ENCODE results near the gene DNAL1.

The DNAL1 gene

GRCh38 chr14:73741876-73742519 is 97.2 kb downstream of the DNAL1 start:
- DNase-seq (ENCODE audit: insufficient read length, low spot score): no peak
- peak; percentile 23 for FAIRE-seq

- FAIRE-seq (peak; percentile 42), DNase-seq (ENCODE audit: insufficient read length, low spot score) (no peak)
These were observed 97.9 kb downstream of the DNAL1 start for GRCh38 chr14:73742520-73743238.

GRCh38 chr14:73743431-73743931 is 98.7 kb downstream of the DNAL1 start:
- no peak for DNase-seq (ENCODE audit: insufficient read length, low spot score)
- FAIRE-seq: peak; percentile 96

GRCh38 chr14:73744175-73744867 is 99.5 kb downstream of the DNAL1 start:
- DNase-seq (ENCODE audit: insufficient read length, low spot score): no peak
- no peak for FAIRE-seq

- no peak for FAIRE-seq
These were observed 100.2 kb downstream of the DNAL1 start for GRCh38 chr14:73744874-73745529.

GRCh38 chr14:73745571-73746519 is 101.1 kb downstream of the DNAL1 start:
- no peak for DNase-seq (ENCODE audit: insufficient read length, low spot score)
- no peak for FAIRE-seq

More at GRCh38 chr14:73744874-73745529, 100.2 kb downstream of the DNAL1 start:
- DNase-seq (ENCODE audit: insufficient read length, low spot score): no peak

- no peak for FAIRE-seq
- no peak for DNase-seq (ENCODE audit: insufficient read length, low spot score)
These were observed 102.0 kb downstream of the DNAL1 start for GRCh38 chr14:73746520-73747378.

- DNase-seq (ENCODE audit: insufficient read length, low spot score) (no peak), FAIRE-seq (peak; percentile 79)
These were observed 102.8 kb downstream of the DNAL1 start for GRCh38 chr14:73747379-73748211.

- DNase-seq (ENCODE audit: insufficient read length, low spot score): no peak
- FAIRE-seq: no peak
These were observed 104.1 kb downstream of the DNAL1 start for GRCh38 chr14:73748858-73749357.

- no peak for DNase-seq (ENCODE audit: insufficient read length, low spot score)
- FAIRE-seq: no peak
These were observed 105.1 kb downstream of the DNAL1 start for GRCh38 chr14:73749706-73750530.

- FAIRE-seq (no peak), DNase-seq (ENCODE audit: insufficient read length, low spot score) (no peak)
These were observed 105.7 kb downstream of the DNAL1 start for GRCh38 chr14:73750531-73750901.

- DNase-seq (ENCODE audit: insufficient read length, low spot score): no peak
These were observed 106.4 kb downstream of the DNAL1 start for GRCh38 chr14:73751157-73751691.

GRCh38 chr14:73752297-73752992 is 107.7 kb downstream of the DNAL1 start:
- no peak for DNase-seq (ENCODE audit: insufficient read length, low spot score)
- no peak for FAIRE-seq

More at GRCh38 chr14:73751157-73751691, 106.4 kb downstream of the DNAL1 start:
- FAIRE-seq: no peak

All from GM19239 (cell line).